NCI-H146 (cell line): Measurements from ENCODE around the gene PIF1.
"Not testable (repeated sequence)": the region's sequence is repeated elsewhere in the genome, so short reads cannot be mapped to it uniquely, and the experiment has no call there.

ENCODE experiments used
- DNase-seq: peaks from one replicate; lab custom pipeline; 2025; lab: John Stamatoyannopoulos, UW

PIF1 gene

GRCh38 chr15:64810497-64811326 lies 14.7 kb downstream of the PIF1 start:
- no peak for DNase-seq

- DNase-seq, result peak; percentile 55
These were observed 15.6 kb downstream of the PIF1 start for GRCh38 chr15:64809649-64810496.

GRCh38 chr15:64808785-64809453 lies 16.5 kb downstream of the PIF1 start:
- DNase-seq, result no peak

GRCh38 chr15:64807751-64808222 lies 17.7 kb downstream of the PIF1 start:
- no peak for DNase-seq

DNA sequence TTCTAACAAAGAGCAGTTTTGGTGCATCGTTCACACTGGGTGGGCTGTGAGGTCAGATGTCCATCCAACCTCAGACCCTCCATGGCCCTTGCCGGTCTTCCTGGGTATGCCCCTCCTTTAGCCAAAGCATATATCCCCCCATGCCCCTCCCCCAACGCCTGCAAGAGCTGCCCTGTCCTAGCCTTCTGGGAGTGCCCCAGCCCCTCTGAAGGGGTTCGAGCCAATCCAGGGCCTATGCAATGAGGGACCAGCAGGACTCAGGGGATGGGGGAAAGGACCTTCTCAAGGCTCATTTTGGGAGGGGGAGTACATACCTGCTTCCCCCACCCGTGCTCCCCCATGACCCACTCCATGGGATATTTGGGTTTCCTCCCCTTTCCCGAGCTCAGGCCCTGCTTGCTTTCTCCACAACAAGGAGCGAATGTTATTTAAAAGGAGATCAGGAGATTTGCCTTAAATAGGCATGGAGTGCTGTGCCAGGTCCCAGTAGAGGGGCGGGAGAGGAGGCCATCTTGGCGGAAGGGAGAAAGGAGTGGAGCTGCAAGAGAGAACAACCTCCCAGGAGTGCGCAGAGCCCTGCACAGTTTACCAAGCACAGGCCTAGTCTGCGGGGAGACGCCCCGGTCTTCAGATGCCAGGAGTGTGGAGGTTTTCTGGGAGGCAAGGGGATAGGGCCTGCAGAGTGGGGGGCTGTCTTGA lies 18.2 kb downstream of the PIF1 start:
- no peak for DNase-seq

DNA sequence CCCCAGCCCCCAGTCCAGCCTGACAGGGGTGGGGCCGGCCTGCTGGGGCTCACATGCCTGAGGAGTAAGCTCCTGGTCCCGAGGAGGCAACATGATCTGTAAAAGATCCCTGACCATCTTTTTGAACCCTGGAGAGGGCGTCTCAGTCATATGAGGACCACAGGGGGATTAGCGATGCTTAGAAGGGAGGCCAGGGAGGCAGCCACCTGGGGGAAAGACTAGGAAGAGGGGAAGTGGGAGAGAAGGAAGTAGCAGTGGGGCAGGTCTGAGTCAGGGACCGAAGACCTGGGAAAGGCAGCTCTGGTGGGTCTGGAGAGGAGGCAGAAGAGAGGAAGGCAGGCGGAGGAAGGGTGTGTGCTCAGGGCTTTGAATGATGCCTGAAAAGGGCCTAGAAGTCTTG lies 18.9 kb downstream of the PIF1 start:
- DNase-seq, result no peak

GRCh38 chr15:64804619-64805018 lies 20.8 kb downstream of the PIF1 start:
- no peak for DNase-seq

- DNase-seq, result no peak
These were observed 21.9 kb downstream of the PIF1 start for GRCh38 chr15:64803526-64803925.

GRCh38 chr15:64800476-64800875 lies 25.0 kb downstream of the PIF1 start:
- no peak for DNase-seq

DNA sequence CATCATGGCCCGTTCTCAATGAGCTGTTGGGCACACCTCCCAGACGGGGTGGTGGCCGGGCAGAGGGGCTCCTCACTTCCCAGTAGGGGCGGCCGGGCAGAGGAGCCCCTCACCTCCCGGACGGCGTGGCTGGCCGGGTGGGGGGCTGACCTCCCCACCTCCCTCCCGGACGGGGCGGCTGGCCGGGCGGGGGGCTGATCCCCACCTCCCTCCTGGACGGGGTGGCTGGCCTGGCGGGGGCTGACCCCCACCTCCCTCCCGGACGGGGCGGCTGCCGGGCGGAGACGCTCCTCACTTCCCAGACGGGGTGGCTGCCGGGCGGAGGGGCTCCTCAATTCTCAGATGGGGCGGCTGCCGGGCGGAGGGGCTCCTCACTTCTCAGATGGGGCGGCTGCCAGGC lies 26.5 kb downstream of the PIF1 start:
- DNase-seq, result not testable (repeated sequence)

DNA sequence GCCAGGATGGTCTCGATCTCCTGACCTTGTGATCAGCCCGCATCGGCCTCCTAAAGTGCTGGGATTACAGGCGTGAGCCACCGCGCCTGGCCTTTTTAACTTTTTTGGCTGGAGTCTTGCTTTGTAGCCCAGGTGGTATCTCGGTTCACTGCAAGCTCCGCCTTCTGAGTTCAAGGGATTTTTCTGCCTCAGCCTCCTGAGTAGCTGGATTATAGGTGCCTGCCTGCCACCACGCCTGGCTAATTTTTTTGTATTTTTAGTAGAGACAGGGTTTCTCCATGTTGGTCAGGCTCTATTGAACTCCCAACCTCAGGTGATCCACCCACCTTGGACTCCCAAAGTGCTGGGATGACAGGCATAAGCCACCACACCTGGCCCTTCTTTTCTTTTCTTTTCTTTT lies 29.5 kb downstream of the PIF1 start:
- DNase-seq, result not testable (repeated sequence)

- not testable (repeated sequence) for DNase-seq
These were observed 30.1 kb downstream of the PIF1 start for GRCh38 chr15:64795299-64795698.

GRCh38 chr15:64792282-64792681 lies 33.2 kb downstream of the PIF1 start:
- no peak for DNase-seq

DNA sequence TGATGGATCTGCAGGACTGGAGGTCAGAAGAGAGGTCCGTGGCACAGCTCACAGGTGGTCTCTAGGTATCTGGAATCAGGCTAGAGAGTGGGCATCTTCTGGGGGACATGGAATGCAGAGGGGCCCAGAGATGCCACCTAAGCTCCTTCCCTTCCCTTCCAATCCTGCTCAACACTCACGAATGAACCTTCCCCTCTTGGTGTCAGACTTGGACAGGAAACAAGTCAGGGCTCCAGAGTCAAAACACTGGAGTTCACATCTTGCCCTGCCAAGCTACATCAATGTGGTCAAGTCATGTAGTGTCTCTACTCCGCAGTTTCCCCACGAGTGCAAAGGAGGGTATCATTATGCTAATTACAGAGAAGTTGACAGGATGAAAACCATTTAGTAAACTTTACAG lies 34.0 kb downstream of the PIF1 start:
- DNase-seq, result no peak

DNA sequence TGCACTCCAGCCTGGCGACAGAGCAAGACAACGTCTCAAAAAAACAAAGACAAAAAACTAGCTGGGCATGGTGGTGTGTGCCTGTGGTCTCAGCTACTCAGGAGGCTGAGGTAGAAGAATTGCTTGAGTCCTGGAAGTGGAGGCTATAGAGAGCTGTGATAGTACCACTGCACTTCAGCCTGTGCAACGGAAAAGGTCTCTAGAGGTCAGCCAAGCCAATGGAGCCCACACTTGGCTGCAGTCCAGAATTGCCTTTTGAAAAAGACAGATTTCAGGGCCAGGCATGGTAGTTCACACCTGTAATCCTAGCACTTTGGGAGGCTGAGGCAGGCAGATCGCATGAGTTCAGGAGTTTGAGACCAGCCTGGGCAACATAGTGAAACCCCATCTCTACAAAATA lies 41.7 kb downstream of the PIF1 start:
- no peak for DNase-seq

DNA sequence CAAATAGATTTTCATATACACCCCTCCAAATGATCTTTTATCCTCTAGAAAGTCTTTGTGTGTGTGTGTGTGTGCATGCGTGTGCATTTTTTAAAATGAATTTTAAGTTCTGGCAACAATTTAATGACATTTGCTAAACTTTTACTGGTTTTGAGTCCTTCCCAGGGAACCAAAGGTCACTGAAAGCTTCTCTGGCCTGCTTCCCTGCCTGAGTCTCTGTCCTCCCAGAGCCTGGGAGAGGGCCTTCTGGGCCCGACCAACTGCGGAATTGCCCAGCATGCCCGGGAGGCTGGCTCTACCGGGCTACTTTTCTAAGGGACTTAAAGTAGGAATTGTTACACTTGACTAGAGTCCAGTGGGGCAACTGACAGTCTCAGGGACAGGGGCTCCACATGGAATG lies 42.7 kb downstream of the PIF1 start:
- no peak for DNase-seq

DNA sequence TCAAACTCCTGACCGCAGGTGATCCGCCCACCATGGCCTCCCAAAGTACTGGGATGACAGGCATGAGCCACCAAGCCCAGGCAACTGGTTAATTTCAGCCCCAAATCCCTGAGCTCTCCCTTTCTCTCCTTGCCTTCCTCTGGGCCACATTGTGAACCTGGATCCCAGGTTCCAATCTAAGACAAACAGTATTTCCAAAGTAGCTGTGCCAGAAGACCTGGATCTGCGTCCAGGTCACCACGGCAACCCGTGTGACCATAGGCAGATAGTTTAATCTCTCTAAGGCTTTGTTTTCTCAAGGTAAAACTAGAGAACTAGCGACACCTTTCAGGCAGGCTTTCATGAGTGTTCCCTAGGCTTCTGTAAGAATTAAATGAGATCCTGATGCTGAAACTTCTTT lies 44.1 kb downstream of the PIF1 start:
- no peak for DNase-seq

GRCh38 chr15:64780600-64781156 lies 44.8 kb downstream of the PIF1 start:
- DNase-seq, result no peak

GRCh38 chr15:64779630-64780029 lies 45.8 kb downstream of the PIF1 start:
- no peak for DNase-seq

DNA sequence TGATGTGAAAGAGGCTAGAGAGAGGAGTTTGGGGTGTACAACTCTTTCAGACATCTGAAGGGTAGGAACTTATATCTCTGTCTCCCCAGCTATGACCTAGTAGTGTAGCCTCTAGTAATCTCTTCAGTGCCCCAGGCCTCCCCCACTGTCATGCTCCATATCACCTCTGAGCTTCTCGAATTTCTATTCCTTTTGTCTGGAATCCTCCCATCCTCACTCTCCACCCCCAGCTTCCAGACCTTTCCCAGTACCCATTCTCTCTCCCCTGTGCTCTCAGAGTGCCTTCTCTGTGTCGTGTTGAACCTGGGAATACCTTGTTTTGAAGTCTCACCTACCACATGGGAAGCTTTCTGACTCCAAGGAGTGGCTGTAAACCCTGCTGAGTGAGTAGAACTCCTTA lies 46.4 kb downstream of the PIF1 start:
- no peak for DNase-seq

DNA sequence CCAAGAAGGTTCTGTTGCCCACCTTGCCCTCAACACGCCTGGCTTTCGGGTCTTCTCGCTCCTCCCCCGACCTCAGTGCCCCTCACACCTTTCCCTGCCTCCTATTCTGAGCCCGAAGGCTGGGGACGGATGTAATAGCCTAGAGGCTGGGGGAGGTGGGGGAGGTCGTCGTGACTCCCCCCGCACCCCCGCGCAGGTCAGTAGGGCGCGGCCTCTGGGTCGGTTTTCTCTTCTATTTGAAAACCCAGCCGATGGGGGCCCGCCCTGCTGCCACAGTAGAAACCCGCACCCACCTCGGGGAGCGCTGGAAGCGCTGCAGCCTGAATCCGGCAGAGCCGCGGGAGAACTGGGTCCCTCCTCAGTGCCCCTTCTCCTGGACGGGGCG lies 49.1 kb downstream of the PIF1 start:
- DNase-seq, result no peak
